OCI-LY3 (cell line): ENCODE measurements around the gene EMX2.

Experiments
- EZH2phosphoT487 ChIP-seq: fragments of 200-600 bp; shearing (Covaris generic); IDR thresholded peaks from 2 replicates; pipeline ENCODE4 v1.6.1; 2018; ENCODE audit warnings: antibody characterized with exemption, mixed run types, low read depth
- TF ChIP-seq, protein P1 (sequence below): fragments of 200-600, 300-600 bp; sonication (generic); IDR thresholded peaks from 2 replicates; pipeline ENCODE4 v1.5.1; 2014; ENCODE audit warnings: antibody characterized with exemption, low read length, low read depth

DNA sequence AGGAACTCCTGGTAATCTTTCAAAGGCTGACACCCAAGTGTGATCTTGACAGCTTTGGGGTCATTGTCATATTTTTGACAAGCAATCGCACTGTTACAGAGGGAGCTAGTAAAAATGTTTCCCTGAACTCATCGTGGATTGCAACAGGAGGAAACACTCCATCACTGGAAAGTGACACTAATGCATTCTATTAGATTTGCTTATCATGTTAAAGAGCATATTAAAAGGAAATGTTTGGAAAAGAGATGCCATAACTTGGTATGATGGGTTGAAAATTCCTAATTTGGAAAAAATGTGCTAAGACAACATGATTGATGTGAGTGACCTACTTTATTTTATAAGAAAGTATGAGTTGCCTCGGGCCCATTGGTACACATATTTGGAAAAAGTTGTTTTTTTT lies 22.7 kb upstream of the EMX2 start:
- TF ChIP-seq, protein P1, sequence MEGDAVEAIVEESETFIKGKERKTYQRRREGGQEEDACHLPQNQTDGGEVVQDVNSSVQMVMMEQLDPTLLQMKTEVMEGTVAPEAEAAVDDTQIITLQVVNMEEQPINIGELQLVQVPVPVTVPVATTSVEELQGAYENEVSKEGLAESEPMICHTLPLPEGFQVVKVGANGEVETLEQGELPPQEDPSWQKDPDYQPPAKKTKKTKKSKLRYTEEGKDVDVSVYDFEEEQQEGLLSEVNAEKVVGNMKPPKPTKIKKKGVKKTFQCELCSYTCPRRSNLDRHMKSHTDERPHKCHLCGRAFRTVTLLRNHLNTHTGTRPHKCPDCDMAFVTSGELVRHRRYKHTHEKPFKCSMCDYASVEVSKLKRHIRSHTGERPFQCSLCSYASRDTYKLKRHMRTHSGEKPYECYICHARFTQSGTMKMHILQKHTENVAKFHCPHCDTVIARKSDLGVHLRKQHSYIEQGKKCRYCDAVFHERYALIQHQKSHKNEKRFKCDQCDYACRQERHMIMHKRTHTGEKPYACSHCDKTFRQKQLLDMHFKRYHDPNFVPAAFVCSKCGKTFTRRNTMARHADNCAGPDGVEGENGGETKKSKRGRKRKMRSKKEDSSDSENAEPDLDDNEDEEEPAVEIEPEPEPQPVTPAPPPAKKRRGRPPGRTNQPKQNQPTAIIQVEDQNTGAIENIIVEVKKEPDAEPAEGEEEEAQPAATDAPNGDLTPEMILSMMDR, result no peak
- no peak for TF ChIP-seq EZH2phosphoT487
